ENCODE measurements around the gene NDUFB7. TPM values are rescaled to one million over a fixed set of nuclear protein-coding genes. Genes with fewer than 3 reads are reported as not detected.

Gene NDUFB7
- polyA plus RNA-seq, 1 of the 3 experiments (the other 2 are of a cell fraction) = 465 TPM

DNA sequence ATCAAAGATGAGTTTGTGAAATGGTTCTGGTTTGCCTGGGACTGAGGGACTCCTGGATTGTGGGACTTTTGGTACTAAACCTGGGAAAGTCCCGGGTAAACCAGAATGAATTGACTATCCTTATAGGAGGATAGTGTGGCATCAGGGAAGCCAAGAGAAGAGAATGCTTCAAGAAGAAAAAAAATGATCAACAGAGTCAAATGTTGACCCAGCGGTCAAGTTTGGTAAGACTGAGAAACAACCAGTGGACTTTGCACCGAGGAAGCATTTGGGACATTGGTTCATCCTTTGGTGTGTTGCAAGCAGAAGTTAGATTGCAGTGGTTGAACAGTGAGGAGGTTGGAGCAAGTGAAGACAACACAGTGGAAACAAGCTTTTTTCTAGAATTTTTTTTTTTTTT, 44.5 kb upstream of the NDUFB7 start:
- no peak overlapping the region for H2AFZ ChIP-seq (ENCODE audit: low read depth)
- H3K4me2 ChIP-seq = no peak overlapping the region
- no peak overlapping the region for H3K9ac ChIP-seq
- H3K4me3 ChIP-seq (ENCODE audit: low read depth in 2 of 2, low read length in 1 of 2) = no peak overlapping the region
- H3K79me2 ChIP-seq (ENCODE audit: insufficient read depth) = no peaks in the 10 kb centered on the region
- H3K9me3 ChIP-seq = peaks cover 15% of the 10 kb centered on the region; the same call in 1 of the 2 replicates
- H3K27me3 ChIP-seq (ENCODE audit: insufficient read depth) = no peaks in the 10 kb centered on the region; the same call in 1 of the 2 replicates
- H3K4me1 ChIP-seq (ENCODE audit: control insufficient read depth in 1 of 2, insufficient read depth in 2 of 2, low read depth in 1 of 2, low read length in 1 of 2) = no peaks in the 10 kb centered on the region
- 40% methylated on average over 3 of the region's 3 CpGs for WGBS (ENCODE audit: low lambda C conversion rate)
- ChIA-PET CTCF (no interaction called here), POLR2A (no interaction called here)
- no peak for DNase-seq
- no peaks in the 10 kb centered on the region for H3K36me3 ChIP-seq (replicated peaks in 1 of 2; ENCODE audit: control insufficient read depth in 1 of 2, insufficient read depth in 2 of 2, low read length in 1 of 2)
- H3F3A ChIP-seq (replicated peaks; ENCODE audit: insufficient read depth) = no peaks in the 10 kb centered on the region
- no peaks in the 10 kb centered on the region for H3K9me2 ChIP-seq
- no peaks in the 10 kb centered on the region for H4K20me1 ChIP-seq (ENCODE audit: insufficient read depth)
- no peak for TF ChIP-seq FOXM1 (IDR thresholded peaks at IDR 0.05; ENCODE audit: low read depth)
- no peak for TF ChIP-seq CHD2 (IDR thresholded peaks at IDR 0.05; ENCODE audit: low read length, partially characterized antibody)
- TF ChIP-seq, protein P1, sequence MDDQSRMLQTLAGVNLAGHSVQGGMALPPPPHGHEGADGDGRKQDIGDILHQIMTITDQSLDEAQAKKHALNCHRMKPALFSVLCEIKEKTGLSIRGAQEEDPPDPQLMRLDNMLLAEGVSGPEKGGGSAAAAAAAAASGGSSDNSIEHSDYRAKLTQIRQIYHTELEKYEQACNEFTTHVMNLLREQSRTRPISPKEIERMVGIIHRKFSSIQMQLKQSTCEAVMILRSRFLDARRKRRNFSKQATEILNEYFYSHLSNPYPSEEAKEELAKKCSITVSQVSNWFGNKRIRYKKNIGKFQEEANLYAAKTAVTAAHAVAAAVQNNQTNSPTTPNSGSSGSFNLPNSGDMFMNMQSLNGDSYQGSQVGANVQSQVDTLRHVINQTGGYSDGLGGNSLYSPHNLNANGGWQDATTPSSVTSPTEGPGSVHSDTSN (IDR thresholded peaks at IDR 0.05) = no peak
- TF ChIP-seq, protein P2, sequence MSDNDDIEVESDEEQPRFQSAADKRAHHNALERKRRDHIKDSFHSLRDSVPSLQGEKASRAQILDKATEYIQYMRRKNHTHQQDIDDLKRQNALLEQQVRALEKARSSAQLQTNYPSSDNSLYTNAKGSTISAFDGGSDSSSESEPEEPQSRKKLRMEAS (IDR thresholded peaks at IDR 0.05; ENCODE audit: low read depth) = no peak
- no peak overlapping the region for H3K27ac ChIP-seq (ENCODE audit: low read depth in 2 of 2, low read length in 1 of 2)

DNA sequence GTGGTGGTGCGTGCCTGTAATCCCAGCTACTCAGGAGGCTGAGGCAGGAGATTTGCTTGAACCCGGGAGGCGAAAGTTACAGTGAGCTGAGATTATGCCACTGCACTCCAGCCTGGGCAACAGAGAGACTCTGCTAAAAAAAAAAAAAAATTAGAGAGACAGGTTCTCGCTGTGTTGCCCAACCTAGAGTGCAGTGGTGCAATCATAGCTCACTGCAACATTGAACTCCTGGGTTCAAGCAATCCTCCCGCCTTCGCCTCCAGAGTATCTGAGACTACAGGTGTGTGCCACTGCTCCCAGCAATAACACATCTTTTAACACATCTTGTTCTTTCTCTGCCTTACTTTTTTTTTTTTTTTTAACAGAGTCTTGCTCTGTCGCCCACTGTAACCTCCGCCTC, 43.8 kb upstream of the NDUFB7 start:
- Histone ChIP-seq H3K36me3 (replicated peaks in 1 of 2; ENCODE audit: control insufficient read depth in 1 of 2, insufficient read depth in 2 of 2, low read length in 1 of 2) (no peaks in the 10 kb centered on the region), H3F3A (replicated peaks; ENCODE audit: insufficient read depth) (no peaks in the 10 kb centered on the region), H3K9me3 (peaks cover 15% of the 10 kb centered on the region; the same call in 1 of the 2 replicates), H3K27ac (ENCODE audit: low read depth in 2 of 2, low read length in 1 of 2) (no peak overlapping the region), H3K9me2 (no peaks in the 10 kb centered on the region), H4K20me1 (ENCODE audit: insufficient read depth) (no peaks in the 10 kb centered on the region), H3K27me3 (ENCODE audit: insufficient read depth) (no peaks in the 10 kb centered on the region; the same call in 1 of the 2 replicates), H2AFZ (ENCODE audit: low read depth) (no peak overlapping the region), H3K9ac (no peak overlapping the region), H3K79me2 (ENCODE audit: insufficient read depth) (no peaks in the 10 kb centered on the region), H3K4me3 (ENCODE audit: low read depth in 2 of 2, low read length in 1 of 2) (no peak overlapping the region), H3K4me2 (no peak overlapping the region), H3K4me1 (ENCODE audit: control insufficient read depth in 1 of 2, insufficient read depth in 2 of 2, low read depth in 1 of 2, low read length in 1 of 2) (no peaks in the 10 kb centered on the region)
- TF ChIP-seq MEF2A (IDR thresholded peaks at IDR 0.05; ENCODE audit: borderline replicate concordance, low read depth) (no peak), MXI1 (IDR thresholded peaks at IDR 0.05; ENCODE audit: low read depth, low read length) (no peak), TEAD4 (IDR thresholded peaks at IDR 0.05; ENCODE audit: borderline replicate concordance, insufficient read depth) (no peak), RAD21 (IDR thresholded peaks at IDR 0.05; ENCODE audit: low read length) (no peak), SIN3A (IDR thresholded peaks at IDR 0.05; ENCODE audit: borderline replicate concordance, low read depth, low read length) (no peak)
- TF ChIP-seq, protein P3, sequence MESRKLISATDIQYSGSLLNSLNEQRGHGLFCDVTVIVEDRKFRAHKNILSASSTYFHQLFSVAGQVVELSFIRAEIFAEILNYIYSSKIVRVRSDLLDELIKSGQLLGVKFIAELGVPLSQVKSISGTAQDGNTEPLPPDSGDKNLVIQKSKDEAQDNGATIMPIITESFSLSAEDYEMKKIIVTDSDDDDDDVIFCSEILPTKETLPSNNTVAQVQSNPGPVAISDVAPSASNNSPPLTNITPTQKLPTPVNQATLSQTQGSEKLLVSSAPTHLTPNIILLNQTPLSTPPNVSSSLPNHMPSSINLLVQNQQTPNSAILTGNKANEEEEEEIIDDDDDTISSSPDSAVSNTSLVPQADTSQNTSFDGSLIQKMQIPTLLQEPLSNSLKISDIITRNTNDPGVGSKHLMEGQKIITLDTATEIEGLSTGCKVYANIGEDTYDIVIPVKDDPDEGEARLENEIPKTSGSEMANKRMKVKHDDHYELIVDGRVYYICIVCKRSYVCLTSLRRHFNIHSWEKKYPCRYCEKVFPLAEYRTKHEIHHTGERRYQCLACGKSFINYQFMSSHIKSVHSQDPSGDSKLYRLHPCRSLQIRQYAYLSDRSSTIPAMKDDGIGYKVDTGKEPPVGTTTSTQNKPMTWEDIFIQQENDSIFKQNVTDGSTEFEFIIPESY (IDR thresholded peaks at IDR 0.05; ENCODE audit: borderline replicate concordance, low read depth) = no peak
- no peak for DNase-seq
- ChIA-PET POLR2A (interaction anchor here (0.7 kb wide), 1 partner anchor 271 kb away, joined by 3 read pairs; no protein-coding TSS in a partner anchor), CTCF (no interaction called here)
- 18% methylated on average over 8 of the region's 8 CpGs for WGBS (ENCODE audit: low lambda C conversion rate)
